ENCODE measurements around the gene FGF1. TPM values are rescaled to one million over a fixed set of nuclear protein-coding genes. Genes with fewer than 3 reads are reported as not detected.
A peak's percentile ranks its signal among the peaks of the same experiment; 100 is the strongest.

The FGF1 gene
- total RNA-seq, 2 experiments from 2014 or later: not detected

DNA sequence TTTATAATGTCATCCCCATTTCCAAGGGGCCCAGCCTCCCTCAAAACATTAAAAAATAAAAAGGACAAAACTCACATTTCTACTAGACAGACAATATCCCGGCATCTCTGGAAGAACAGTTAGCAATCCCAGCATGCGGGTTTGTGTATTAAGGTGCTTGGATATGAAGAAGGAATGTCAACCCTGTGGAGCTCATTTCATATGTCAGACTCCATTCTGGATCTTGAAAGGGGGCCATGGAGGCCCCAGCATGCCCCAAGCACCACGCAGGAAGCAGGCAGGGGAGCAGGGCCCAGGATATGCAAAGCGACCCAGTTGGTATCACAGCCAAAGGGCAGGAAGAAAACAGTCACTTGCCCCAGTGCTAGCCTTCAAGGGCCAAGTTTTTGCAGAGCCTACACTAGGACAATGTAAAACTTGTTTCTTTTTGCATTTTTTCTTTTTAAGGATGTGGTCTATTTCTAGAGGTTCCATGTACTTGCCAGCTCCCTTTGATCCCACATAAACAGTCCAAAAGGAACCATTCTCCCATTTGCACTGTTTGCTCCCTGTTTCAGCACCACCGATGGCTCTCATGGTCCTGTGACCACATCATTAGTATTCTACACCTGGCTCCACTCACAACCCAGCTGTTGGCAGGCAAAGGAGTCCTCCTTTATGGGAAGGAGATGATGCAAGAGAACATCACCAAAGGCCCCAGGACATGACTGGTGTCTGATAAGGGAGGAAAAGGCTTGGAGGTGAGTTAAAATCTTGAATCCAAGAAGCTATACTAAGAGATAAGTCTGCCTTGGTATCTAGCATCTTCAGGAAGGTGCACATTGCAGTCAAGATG lies 58.3 kb downstream of the FGF1 start:
- Mint-ChIP-seq H3K27ac (no peak overlapping the region), H3K9me3 (no peaks in the 10 kb centered on the region), H3K36me3 (no peaks in the 10 kb centered on the region), H3K4me1 (no peaks in the 10 kb centered on the region), H3K4me3 (no peak overlapping the region), H3K27me3 (peaks cover 8% of the 10 kb centered on the region)
- no peak for DNase-seq

DNA sequence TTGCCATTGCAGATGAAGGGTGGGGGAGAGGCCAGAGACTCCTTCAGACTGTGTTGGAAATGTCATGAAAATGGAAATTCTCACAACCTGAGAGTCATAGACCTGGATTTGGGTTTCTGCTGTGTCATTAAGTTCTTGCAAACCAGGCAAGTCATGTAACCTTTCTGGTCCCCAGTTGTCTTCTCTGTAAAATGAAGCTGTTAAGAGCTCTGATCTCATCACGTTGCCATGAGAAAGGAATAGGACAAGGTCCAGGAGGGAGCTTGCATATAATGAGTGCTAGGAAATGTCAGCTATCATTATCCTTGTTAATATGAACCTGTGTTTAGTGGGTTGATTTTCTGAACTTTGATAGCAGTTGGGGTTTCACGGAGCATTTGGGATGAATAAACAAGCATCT lies 59.1 kb downstream of the FGF1 start:
- Mint-ChIP-seq H3K9me3 (no peaks in the 10 kb centered on the region), H3K4me1 (no peaks in the 10 kb centered on the region)

DNA sequence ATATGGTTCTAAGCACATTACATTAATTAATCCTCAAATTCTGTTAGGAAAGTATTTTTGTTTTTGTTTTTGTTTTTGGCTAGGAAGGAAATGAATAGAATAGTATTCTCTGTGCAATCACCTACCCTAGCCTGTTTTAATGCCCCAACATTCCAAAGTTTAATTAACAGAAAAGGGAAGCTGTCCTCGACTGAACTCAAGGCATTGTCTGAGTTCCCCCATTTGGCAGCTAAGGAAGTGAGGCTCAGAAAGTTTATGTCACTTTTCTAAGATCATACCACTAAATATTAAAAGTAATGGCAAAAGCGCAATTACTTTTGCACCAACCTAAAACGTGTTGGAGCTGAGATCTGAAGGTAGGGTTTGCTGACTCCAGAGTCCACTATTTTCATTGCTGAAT lies 59.8 kb downstream of the FGF1 start:
- DNase-seq: no peak
- no peak overlapping the region for H3K27ac Mint-ChIP-seq
- peaks cover 12% of the 10 kb centered on the region for H3K27me3 Mint-ChIP-seq
- H3K9me3 Mint-ChIP-seq: no peaks in the 10 kb centered on the region
- no peaks in the 10 kb centered on the region for H3K36me3 Mint-ChIP-seq
- no peak overlapping the region for H3K4me3 Mint-ChIP-seq
- no peaks in the 10 kb centered on the region for H3K4me1 Mint-ChIP-seq

More for the DNA sequence above, 59.1 kb downstream of the FGF1 start:
- H3K4me3 Mint-ChIP-seq: no peak overlapping the region
- peaks cover 9% of the 10 kb centered on the region for H3K27me3 Mint-ChIP-seq
- H3K27ac Mint-ChIP-seq: no peak overlapping the region
- H3K36me3 Mint-ChIP-seq: no peaks in the 10 kb centered on the region
- no peak for DNase-seq

DNA sequence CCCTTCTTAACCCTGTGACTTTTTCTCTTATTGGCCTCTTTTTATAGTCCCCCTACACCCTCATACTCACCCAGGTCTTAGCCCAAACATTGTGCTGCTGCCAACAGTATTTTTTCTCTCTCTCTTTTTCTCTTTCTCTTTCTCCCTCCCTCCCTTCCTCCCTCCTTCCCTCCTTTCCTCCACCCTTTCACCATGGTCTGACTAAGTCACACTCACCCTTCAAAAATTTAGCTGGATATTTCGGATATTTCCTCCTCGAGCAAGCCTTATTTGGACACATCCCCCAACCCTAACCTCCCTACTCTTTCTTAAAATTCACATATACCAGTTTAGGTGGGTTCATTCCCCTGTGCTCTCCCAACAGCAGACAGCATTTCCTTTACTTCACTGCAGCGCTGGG lies 64.7 kb downstream of the FGF1 start:
- H3K27ac Mint-ChIP-seq: no peak overlapping the region
- no peak for DNase-seq
- H3K9me3 Mint-ChIP-seq: no peaks in the 10 kb centered on the region
- H3K27me3 Mint-ChIP-seq: peaks cover 12% of the 10 kb centered on the region
- no peaks in the 10 kb centered on the region for H3K36me3 Mint-ChIP-seq
- peaks cover 12% of the 10 kb centered on the region for H3K4me1 Mint-ChIP-seq
- no peak overlapping the region for H3K4me3 Mint-ChIP-seq

DNA sequence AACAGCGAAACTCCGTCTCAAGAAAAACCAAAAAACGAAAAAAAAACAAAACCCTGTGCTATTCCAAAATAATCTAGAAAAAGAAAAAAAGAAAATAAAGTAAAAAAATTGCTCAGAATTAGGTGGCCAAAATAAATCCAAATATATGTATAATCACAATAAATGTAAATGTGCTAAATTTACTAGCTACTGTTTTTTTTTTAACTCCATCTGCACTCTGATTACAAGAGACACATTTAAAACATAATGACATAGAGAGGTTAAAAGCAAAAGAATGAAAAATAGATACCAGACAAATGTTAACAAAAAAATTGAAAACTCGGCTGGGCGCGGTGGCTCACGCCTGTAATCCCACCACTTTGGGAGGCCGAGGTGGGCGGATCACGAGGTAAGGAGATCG lies 66.1 kb downstream of the FGF1 start:
- peaks cover 12% of the 10 kb centered on the region for H3K4me1 Mint-ChIP-seq
- no peaks in the 10 kb centered on the region for H3K36me3 Mint-ChIP-seq
- DNase-seq: no peak
- H3K27ac Mint-ChIP-seq: no peak overlapping the region
- no peak overlapping the region for H3K4me3 Mint-ChIP-seq
- no peaks in the 10 kb centered on the region for H3K9me3 Mint-ChIP-seq
- H3K27me3 Mint-ChIP-seq: peaks cover 7% of the 10 kb centered on the region

DNA sequence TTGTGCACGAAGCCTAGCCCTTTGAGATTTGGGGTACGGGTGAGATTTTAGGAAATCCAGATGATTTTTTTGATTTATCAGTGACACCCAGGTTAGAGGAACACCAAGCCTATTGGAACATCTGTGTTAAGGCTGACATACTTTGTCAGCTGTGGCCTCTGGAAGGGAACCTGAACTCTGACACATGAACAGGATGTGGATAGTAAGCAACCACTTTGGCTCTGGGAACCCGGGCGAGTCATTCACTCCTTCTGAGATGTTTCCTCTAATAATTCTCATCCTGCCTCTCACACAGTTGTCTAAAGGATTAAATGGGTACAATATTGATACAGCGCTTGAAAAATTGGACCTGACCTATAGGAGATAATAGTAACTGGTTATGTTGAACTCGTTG lies 67.8 kb downstream of the FGF1 start:
- DNase-seq: peak; percentile 26
- Mint-ChIP-seq H3K9me3 (no peaks in the 10 kb centered on the region), H3K27ac (no peak overlapping the region), H3K27me3 (peaks cover 4% of the 10 kb centered on the region), H3K36me3 (no peaks in the 10 kb centered on the region), H3K4me1 (peaks cover 12% of the 10 kb centered on the region), H3K4me3 (no peak overlapping the region)

DNA sequence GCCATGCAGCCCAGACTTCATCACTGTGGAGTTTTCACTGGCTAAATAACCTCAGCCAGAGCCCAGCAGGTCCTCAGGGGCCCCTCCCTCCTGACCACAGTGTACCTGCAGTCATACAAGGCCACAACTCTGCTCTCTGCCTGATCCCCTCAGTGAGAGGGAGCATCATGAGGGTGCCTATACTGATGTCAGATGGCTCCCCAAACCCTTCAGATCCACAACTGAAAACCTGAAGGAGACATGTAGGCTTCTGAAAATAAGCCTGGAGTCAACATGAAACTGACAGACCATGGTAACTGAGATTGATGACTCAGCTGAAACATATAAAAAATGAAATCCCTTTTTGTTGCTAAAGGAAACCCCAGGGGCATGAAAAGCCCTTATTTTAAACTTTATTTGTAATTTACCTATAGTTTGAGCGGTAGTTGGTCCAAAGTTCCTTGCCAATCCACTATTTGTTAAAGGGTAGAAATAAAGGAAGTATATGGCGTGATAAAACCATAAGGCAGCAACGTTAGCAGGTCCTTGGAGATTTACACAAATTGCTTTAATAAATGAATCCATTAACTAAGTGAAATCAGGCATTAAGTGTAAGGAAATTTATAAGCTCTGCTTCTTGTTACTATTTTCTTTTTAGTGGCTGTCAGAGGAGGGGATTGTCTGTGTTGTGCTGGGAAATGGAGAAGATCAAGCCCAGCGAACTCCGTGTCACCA lies 68.3 kb downstream of the FGF1 start:
- Mint-ChIP-seq H3K4me3 (no peak overlapping the region), H3K36me3 (no peaks in the 10 kb centered on the region), H3K9me3 (no peaks in the 10 kb centered on the region), H3K4me1 (peaks cover 12% of the 10 kb centered on the region), H3K27ac (no peak overlapping the region), H3K27me3 (peaks cover 6% of the 10 kb centered on the region)
- DNase-seq: peak; percentile 12

DNA sequence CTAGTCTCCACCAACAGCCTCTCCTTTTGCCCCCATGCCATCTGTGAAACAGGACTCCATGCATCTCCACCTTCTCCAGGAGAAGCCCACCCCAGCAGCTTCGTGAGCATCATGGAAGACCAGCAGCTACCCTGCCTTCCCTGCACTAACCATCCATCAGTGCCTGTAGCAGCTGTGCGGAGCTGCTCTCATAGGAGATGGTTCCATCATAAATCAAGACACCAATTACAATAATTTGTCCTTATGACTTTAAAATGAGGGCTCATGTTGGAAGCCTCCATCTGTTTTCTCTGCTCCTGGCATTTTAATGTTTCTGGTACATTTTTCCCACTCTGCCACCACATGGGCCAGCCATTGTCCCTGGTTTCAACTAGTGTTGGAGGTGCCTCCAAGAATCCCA lies 69.9 kb downstream of the FGF1 start:
- no peaks in the 10 kb centered on the region for H3K36me3 Mint-ChIP-seq
- H3K27me3 Mint-ChIP-seq: peaks cover 11% of the 10 kb centered on the region
- DNase-seq: no peak
- H3K4me3 Mint-ChIP-seq: no peak overlapping the region
- no peak overlapping the region for H3K27ac Mint-ChIP-seq
- H3K9me3 Mint-ChIP-seq: no peaks in the 10 kb centered on the region
- peaks cover 12% of the 10 kb centered on the region for H3K4me1 Mint-ChIP-seq

DNA sequence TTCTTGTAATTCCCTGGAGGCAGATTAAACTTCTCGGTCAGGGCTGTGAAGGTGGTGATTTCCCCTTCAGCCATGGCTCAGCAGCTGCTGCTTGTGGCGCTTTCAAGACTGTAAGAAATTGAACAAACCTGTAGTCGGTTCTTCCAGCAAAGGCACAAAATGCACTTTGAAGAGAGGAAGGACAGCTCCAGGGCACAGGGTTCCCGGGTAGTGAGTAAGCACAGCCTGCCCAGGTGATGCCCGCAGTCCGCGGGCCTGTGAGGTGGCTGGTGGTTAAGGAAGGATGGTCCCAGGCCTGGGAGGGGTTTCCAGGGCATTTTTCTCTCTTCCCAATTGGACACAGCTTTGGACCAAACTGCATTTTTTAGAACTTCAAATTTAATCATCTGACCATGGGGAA lies 71.8 kb downstream of the FGF1 start:
- H3K27me3 Mint-ChIP-seq: peaks cover 17% of the 10 kb centered on the region
- H3K27ac Mint-ChIP-seq: no peak overlapping the region
- DNase-seq: no peak
- no peaks in the 10 kb centered on the region for H3K9me3 Mint-ChIP-seq
- no peaks in the 10 kb centered on the region for H3K36me3 Mint-ChIP-seq
- H3K4me1 Mint-ChIP-seq: peaks cover 12% of the 10 kb centered on the region
- no peak overlapping the region for H3K4me3 Mint-ChIP-seq

DNA sequence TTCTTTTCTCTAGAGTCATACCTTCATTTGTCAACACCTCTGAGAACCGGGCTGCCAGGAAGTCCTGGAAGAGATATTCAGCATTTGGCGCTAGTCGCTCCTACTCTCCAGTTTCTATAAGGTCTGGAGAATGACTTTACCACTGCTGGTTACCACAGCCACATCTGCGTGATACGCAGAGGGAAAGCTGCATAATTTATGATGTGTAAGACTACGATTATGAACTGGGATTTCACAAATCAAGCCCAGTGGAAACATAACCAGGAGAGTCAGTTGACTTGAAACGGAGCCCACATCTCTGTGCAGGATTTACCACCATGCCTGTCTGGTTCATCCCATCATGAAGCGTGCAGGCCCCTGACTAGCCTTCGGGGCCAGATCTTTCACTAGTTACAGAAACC lies 72.6 kb downstream of the FGF1 start:
- Mint-ChIP-seq H3K27me3 (peaks cover 19% of the 10 kb centered on the region), H3K36me3 (no peaks in the 10 kb centered on the region), H3K9me3 (no peaks in the 10 kb centered on the region), H3K4me1 (peaks cover 11% of the 10 kb centered on the region), H3K4me3 (no peak overlapping the region), H3K27ac (no peak overlapping the region)
- DNase-seq: no peak

DNA sequence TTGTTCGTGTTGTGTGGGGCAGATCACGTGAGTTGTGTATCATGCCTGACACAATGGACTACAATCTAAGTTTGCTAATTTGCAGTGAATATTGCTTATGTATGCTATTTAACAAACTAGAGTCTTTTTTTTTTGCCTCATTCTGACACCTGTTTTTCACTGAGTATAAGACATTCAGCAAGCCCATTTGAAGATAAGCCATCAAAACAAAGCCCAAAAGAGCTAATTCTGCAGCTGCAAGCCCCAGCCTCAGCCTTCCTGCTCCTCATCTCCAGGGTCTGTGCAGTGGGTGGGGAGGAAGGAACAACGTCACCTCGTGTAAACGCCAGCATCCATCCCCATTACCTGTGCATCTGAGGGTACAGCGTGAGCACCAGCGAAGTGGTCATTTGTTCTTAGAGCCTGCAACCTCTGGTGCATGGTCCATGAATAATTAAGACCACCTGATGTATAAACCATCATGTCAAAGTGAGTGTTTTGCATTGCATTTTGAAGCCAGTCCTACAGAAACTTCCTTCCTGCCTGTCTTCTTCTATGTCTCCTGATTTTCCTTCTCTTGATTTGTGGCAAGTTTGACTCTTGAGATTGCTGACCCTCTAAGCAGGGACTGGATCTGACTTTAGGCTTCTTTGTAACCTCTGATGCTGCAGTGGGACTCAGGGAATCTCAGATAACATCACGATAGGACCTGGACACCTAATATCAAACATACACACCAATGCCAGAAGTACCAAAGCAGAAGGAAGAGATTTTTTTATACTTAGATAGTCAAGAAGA lies 73.2 kb downstream of the FGF1 start:
- no peak overlapping the region for H3K4me3 Mint-ChIP-seq
- no peaks in the 10 kb centered on the region for H3K36me3 Mint-ChIP-seq
- no peak for DNase-seq
- H3K4me1 Mint-ChIP-seq: peaks cover 6% of the 10 kb centered on the region
- H3K9me3 Mint-ChIP-seq: no peaks in the 10 kb centered on the region
- no peak overlapping the region for H3K27ac Mint-ChIP-seq
- peaks cover 25% of the 10 kb centered on the region for H3K27me3 Mint-ChIP-seq

DNA sequence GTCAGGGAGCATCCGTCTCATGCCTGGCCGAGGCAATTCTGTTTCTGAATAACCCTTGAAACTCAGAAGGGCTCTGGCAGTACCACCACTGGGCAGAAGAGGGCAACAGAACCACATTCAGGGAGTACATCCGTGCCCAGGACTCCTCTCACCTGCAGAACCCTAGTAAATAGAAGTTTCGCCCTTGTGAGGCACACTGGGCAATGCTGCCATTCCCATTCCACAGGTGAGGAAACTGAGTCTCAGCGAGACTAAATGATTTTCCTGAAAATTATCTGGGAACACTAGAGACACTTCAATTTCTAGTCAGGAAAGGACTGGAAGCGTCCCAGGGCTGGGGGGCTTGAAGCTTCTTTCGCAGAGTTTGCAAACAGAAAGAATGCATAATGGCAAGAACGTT lies 74.7 kb downstream of the FGF1 start:
- Mint-ChIP-seq H3K4me1 (no peaks in the 10 kb centered on the region), H3K9me3 (no peaks in the 10 kb centered on the region), H3K27me3 (peaks cover 26% of the 10 kb centered on the region), H3K36me3 (no peaks in the 10 kb centered on the region), H3K4me3 (no peak overlapping the region), H3K27ac (no peak overlapping the region)
- peak; percentile 63 for DNase-seq

DNA sequence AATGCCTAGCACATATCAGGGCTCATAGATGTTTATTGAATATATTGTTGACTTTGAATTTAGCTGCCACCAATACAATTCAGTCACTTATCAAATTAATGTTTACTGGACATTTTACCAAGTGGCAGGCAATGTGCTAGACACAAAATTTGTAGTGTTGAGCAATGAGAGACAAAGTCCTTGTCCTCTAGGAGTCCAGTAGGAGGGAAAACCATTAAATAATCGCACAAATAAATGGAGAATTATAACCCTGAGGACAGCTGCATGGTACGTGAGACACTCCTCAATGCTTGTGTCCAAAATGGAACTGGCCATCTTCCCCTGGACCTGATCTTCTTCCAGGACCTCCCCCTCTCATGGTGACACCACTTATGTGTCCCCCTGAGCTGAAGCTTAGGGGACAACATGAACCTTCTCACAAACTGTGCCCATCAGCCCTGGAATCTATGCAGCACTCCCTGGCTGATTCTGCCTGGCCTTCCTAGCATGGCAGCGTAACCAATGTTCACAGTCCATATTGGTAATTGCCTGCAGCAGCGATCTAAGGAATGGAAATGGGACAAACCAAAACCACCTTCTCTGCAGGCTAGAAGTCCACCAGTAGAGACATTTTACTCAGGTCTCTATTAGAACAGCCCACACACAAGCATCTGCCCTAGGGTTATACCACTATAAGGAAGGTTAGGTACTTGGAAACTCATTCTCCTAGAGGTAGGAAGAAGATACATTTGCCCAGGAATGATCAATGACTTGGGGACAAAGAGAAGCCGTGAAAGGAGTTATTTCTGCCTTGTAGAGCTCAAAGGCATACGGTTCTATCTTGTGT lies 75.5 kb downstream of the FGF1 start:
- DNase-seq: no peak
- Mint-ChIP-seq H3K4me1 (no peaks in the 10 kb centered on the region), H3K36me3 (no peaks in the 10 kb centered on the region), H3K27me3 (peaks cover 31% of the 10 kb centered on the region), H3K4me3 (no peak overlapping the region), H3K9me3 (no peaks in the 10 kb centered on the region), H3K27ac (no peak overlapping the region)

DNA sequence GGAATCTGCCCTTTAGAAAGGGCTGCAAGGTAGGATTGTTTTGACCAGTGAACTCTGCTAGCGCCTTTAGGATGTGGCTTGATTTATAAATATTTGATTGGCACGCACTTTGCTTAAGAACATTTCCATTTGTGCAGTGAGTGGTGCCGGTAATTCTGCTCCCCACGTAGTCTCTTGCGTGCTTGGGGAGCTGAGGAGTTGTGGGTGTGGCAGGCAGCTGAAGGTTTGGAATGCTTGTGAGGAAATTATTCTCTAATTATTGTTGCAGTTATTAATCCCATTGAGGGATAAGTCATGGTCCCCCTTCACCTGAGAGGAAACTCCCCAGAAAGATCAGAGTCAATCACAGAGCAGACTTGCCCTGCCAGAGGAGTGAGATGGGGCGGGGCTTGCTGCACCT lies 76.7 kb downstream of the FGF1 start:
- DNase-seq: no peak
- Mint-ChIP-seq H3K4me1 (no peaks in the 10 kb centered on the region), H3K9me3 (no peaks in the 10 kb centered on the region), H3K4me3 (no peak overlapping the region), H3K27me3 (peaks cover 32% of the 10 kb centered on the region), H3K27ac (no peak overlapping the region), H3K36me3 (no peaks in the 10 kb centered on the region)

Measured in activated naive CD8-positive, alpha-beta T cell treated with anti-CD3 and anti-CD28 coated beads for 36 hours (primary cell).